GM06990 (cell line): ENCODE measurements around the gene EIF3B.
"Not testable (repeated sequence)": the region's sequence is repeated elsewhere in the genome, so short reads cannot be mapped to it uniquely, and the experiment has no call there.

Experiments
- DNase-seq: peaks from one replicate; pipeline ENCODE4 v3.0.0-alpha.2; 2011; ENCODE audit not compliant: insufficient read length; ENCODE audit errors: extremely low read depth
- H3K27me3 ChIP-seq: replicated peaks from 2 replicates; pipeline ENCODE4 v1.6.0; 2011; ENCODE audit warnings: low read length; ENCODE audit not compliant: control insufficient read depth, insufficient read depth
- H3K36me3 ChIP-seq: 2 replicates; pipeline ENCODE4 v1.5.1; 2011; ENCODE audit warnings: low read length; ENCODE audit not compliant: control insufficient read depth, insufficient read depth
- H3K4me3 ChIP-seq: replicated peaks from 2 replicates; pipeline ENCODE4 v1.5.1; 2011; ENCODE audit warnings: low read depth, mild to moderate bottlenecking, control low read depth, low read length
- TF ChIP-seq, protein P1 (sequence below): IDR thresholded peaks from 2 replicates; pipeline ENCODE4 v1.5.1; 2011; ENCODE audit warnings: low read length, control low read depth, mild to moderate bottlenecking, inconsistent platforms; ENCODE audit not compliant: insufficient read depth, poor library complexity, severe bottlenecking

EIF3B gene

DNA sequence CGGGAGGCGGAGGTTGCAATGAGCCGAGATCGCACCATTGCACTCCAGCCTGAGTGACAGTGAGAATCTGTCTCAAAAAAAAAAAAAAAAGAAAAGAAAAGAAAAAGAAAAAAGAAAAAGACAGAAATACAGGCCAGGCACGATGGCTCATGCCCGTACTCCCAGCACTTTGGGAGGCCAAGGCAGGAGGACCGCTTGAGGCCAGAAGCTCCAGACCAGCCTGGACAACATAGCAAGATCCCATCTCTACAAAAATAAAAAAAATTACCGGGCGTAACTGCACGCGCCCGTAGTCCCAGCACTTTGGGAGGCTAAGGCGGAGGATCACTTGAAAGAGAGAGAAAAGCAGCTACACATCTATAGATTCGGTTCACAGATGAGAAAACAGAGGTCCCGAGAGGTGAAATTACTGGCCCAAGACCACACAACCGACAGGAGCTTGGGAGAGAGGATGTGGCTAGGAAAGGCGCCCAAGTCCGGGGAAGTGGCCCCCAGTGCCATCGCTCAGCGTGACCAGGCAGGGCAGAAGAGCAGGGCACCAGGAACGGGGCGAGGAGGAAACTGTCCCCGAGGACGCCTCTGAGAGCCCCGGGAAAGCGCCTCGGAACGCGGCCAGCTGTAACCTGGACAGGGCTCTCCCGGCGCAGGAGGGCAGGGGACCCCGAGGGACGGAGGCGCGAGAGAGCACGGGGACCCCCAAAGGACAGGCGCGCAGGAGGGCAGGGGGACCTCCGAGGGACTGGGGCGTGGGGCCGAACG, 41.0 kb upstream of the EIF3B start:
- Histone ChIP-seq H3K36me3 (no peaks in the 10 kb centered on the region; the same call in none of the 2 replicates), H3K27me3 (no peaks in the 10 kb centered on the region), H3K4me3 (peak overlapping the region; percentile 95)
- TF ChIP-seq, protein P1, sequence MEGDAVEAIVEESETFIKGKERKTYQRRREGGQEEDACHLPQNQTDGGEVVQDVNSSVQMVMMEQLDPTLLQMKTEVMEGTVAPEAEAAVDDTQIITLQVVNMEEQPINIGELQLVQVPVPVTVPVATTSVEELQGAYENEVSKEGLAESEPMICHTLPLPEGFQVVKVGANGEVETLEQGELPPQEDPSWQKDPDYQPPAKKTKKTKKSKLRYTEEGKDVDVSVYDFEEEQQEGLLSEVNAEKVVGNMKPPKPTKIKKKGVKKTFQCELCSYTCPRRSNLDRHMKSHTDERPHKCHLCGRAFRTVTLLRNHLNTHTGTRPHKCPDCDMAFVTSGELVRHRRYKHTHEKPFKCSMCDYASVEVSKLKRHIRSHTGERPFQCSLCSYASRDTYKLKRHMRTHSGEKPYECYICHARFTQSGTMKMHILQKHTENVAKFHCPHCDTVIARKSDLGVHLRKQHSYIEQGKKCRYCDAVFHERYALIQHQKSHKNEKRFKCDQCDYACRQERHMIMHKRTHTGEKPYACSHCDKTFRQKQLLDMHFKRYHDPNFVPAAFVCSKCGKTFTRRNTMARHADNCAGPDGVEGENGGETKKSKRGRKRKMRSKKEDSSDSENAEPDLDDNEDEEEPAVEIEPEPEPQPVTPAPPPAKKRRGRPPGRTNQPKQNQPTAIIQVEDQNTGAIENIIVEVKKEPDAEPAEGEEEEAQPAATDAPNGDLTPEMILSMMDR = no peak
- DNase-seq = peak; percentile 60

DNA sequence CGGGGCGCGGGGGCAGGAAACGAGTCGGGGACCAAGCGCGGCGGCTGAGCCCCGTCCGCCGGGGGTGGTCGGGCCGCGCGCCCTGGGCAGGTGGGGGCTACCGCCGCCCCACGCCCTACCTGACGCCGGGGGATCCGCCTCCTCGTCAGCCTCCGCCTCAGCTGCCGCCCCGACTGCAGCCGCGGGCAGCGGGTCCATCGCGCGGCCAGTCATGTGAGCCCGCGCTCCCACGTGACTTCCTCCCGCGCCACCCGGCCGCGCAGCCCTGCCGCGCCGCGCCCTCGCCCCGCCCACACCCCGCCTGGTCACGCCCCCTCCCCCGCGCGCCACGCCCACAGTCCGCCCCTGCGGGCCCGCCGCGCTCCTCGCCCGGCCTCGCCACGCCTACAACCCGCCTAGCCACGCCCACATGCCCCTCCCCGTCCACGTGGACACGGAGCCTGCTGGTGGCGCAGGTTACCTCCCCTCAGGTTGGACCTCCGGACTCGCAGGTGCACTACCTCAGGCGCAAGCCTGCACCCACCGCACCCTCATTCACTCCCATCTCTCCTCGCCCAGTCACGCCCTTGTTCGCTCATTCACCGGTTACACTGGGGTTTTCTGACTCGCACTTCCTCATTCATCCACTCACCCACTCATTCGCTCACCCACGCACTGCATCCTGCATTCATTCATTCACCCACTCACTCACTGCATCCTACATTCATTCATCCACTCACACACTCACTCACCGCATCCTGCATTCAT, 40.2 kb upstream of the EIF3B start, which contains the start of gene SNX8:
Gene SNX8, minus strand, starts transcription at position 233 of the 747 bp plus-strand sequence. Its CDS starts 20 bp downstream, at position 213.
- H3K27me3 ChIP-seq = no peaks in the 10 kb centered on the region
- no peaks in the 10 kb centered on the region; the same call in none of the 2 replicates for H3K36me3 ChIP-seq
- H3K4me3 ChIP-seq = peak within 1 kb of the TSS; percentile 95
- DNase-seq = peak; percentile 92
- TF ChIP-seq, protein P1 = no peak

DNA sequence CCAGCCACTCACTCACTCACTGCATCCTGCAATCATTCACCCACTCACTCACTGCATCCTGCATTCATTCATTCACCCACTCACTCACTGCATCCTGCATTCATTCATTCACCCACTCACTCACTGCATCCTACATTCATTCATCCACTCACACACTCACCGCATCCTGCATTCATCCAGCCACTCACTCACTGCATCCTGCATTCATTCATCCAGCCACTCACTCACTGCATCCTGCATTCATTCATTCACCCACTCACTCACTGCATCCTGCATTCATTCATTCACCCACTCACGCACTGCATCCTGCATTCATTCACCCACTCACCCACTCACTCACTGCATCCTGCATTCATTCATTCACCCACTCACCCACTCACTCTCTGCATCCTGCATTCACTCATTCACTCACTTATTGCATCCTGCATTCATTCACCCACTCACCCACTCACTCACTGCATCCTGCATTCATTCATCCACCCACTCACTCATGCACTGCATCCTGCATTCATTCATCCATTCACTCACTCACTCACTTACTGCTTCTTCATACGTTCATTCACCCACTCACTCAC, 39.6 kb upstream of the EIF3B start:
- not testable (repeated sequence) for H3K36me3 ChIP-seq, H3K27me3 ChIP-seq, DNase-seq
- H3K4me3 ChIP-seq = peak overlapping the region; percentile 56; the same call in 1 of the 2 replicates

DNA sequence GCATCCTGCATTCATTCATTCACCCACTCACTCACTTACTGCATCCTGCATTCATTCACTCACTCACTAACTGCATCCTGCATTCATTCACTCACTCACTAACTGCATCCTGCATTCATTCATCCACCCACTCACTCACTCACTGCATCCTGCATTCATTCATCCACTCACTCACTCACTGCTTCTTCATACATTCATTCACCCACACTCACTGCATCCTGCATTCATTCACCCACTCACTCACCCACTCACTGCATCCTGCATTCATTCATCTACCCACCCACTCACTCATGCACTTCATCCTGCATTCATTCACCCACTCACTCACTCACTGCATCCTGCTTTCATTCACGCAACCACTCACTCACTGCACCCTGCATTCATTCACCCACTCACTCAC, 38.8 kb upstream of the EIF3B start:
- Histone ChIP-seq H3K36me3 (no peaks in the 10 kb centered on the region), H3K27me3 (no peaks in the 10 kb centered on the region), H3K4me3 (no peak overlapping the region)
- no peak for DNase-seq
- TF ChIP-seq, protein P1 = no peak

DNA sequence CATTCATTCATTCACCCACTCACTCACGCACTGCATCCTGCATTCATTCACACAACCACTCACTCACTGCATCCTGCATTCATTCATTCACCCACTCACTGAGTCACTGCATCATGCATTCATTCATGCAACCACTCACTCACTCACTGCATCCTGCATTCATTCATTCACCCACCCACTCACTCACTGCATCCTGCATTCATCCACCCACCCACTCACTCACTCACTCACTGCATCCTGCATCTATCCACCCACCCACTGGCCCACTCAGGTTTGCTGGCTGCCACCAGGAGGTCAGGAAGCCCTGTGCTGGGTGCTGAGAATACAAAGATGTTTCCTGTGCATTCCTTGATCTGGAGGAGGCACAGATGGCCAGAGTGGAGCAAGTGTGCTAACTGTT, 38.0 kb upstream of the EIF3B start:
- Histone ChIP-seq H3K36me3 (no peaks in the 10 kb centered on the region), H3K4me3 (no peak overlapping the region), H3K27me3 (no peaks in the 10 kb centered on the region)
- no peak for DNase-seq
- TF ChIP-seq, protein P1 = no peak
